ENCODE measurements around the gene IGSF11. TPM values are rescaled to one million over a fixed set of nuclear protein-coding genes. Genes with fewer than 3 reads are reported as not detected.
"Not testable (repeated sequence)": the region's sequence is repeated elsewhere in the genome, so short reads cannot be mapped to it uniquely, and the experiment has no call there.

The IGSF11 gene
- total RNA-seq, 1 donor from 2014 or later: 0.18 TPM

- H3K27me3 Mint-ChIP-seq (ENCODE audit: insufficient read depth): peaks cover 6% of the 10 kb centered on the region
Observed at GRCh38 chr3:118882353-118882947, 152.2 kb downstream of the IGSF11 start.

GRCh38 chr3:118868051-118868450 lies 166.6 kb downstream of the IGSF11 start:
- Mint-ChIP-seq H3K9me3 (peaks cover 19% of the 10 kb centered on the region), H3K4me1 (ENCODE audit: low read depth) (no peaks in the 10 kb centered on the region), H3K27me3 (ENCODE audit: insufficient read depth) (peaks cover 4% of the 10 kb centered on the region), H3K4me3 (no peak overlapping the region), H3K36me3 (ENCODE audit: low read depth) (no peaks in the 10 kb centered on the region), H3K27ac (no peak overlapping the region)
- intact Hi-C loops (cut with micrococcal nuclease): no loop called here
- no peak for DNase-seq (ENCODE audit: low spot score)

More at GRCh38 chr3:118882353-118882947, 152.2 kb downstream of the IGSF11 start:
- H3K9me3 Mint-ChIP-seq: no peaks in the 10 kb centered on the region
- DNase-seq (ENCODE audit: low spot score): peak; percentile 38
- no peak overlapping the region for H3K4me3 Mint-ChIP-seq
- intact Hi-C loops (cut with micrococcal nuclease): loop anchor here (1.0 to 5.0 kb wide), 4 partner anchors 152 to 675 kb away; partner anchors contain the start of genes CD80 and IGSF11
- no peaks in the 10 kb centered on the region for H3K36me3 Mint-ChIP-seq (ENCODE audit: low read depth)
- no peak overlapping the region for H3K27ac Mint-ChIP-seq
- peaks cover 8% of the 10 kb centered on the region for H3K4me1 Mint-ChIP-seq (ENCODE audit: low read depth)

- no peak for DNase-seq (ENCODE audit: low spot score)
- Mint-ChIP-seq H3K4me1 (ENCODE audit: low read depth) (no peaks in the 10 kb centered on the region), H3K27me3 (ENCODE audit: insufficient read depth) (peaks cover 8% of the 10 kb centered on the region), H3K9me3 (no peaks in the 10 kb centered on the region), H3K4me3 (no peak overlapping the region), H3K36me3 (ENCODE audit: low read depth) (no peaks in the 10 kb centered on the region), H3K27ac (no peak overlapping the region)
- intact Hi-C loops (cut with micrococcal nuclease): no loop called here
Observed at GRCh38 chr3:118863731-118864322, 170.8 kb downstream of the IGSF11 start.

- no peaks in the 10 kb centered on the region for H3K36me3 Mint-ChIP-seq (ENCODE audit: low read depth)
- H3K4me1 Mint-ChIP-seq (ENCODE audit: low read depth): no peaks in the 10 kb centered on the region
- no peak overlapping the region for H3K27ac Mint-ChIP-seq
- DNase-seq (ENCODE audit: low spot score): no peak
- no peak overlapping the region for H3K4me3 Mint-ChIP-seq
- peaks cover 8% of the 10 kb centered on the region for H3K9me3 Mint-ChIP-seq
- intact Hi-C loops (cut with micrococcal nuclease): no loop called here
- peaks cover 4% of the 10 kb centered on the region for H3K27me3 Mint-ChIP-seq (ENCODE audit: insufficient read depth)
Observed at GRCh38 chr3:118859950-118860349, 174.7 kb downstream of the IGSF11 start.

GRCh38 chr3:118851466-118852193 lies 183.0 kb downstream of the IGSF11 start:
- intact Hi-C loops (cut with micrococcal nuclease); H3K27me3 Mint-ChIP-seq (ENCODE audit: insufficient read depth); H3K4me3 Mint-ChIP-seq; DNase-seq (ENCODE audit: low spot score); H3K36me3 Mint-ChIP-seq (ENCODE audit: low read depth); H3K4me1 Mint-ChIP-seq (ENCODE audit: low read depth); H3K27ac Mint-ChIP-seq: not testable (repeated sequence)
- peaks cover 18% of the 10 kb centered on the region for H3K9me3 Mint-ChIP-seq

- Mint-ChIP-seq H3K27me3 (ENCODE audit: insufficient read depth) (peaks cover 1% of the 10 kb centered on the region), H3K4me1 (ENCODE audit: low read depth) (peaks cover 9% of the 10 kb centered on the region), H3K4me3 (no peak overlapping the region), H3K9me3 (peaks cover 17% of the 10 kb centered on the region), H3K36me3 (ENCODE audit: low read depth) (no peaks in the 10 kb centered on the region), H3K27ac (no peak overlapping the region)
- intact Hi-C loops (cut with micrococcal nuclease): no loop called here
- no peak for DNase-seq (ENCODE audit: low spot score)
Observed at GRCh38 chr3:118850687-118851086, 184.0 kb downstream of the IGSF11 start.

Other genes starting within 250 kb of the IGSF11 start
- gene TEX55, start 111.3 kb upstream of the IGSF11 start, total RNA-seq: not detected in 2 replicates
- gene UPK1B, start 138.8 kb upstream of the IGSF11 start, total RNA-seq: not detected in 2 replicates
- 14.1 and 18.6 TPM in 2 replicates for gene B4GALT4, start 206.0 kb upstream of the IGSF11 start, total RNA-seq

Measured in activated T-helper 1 cell treated with anti-CD3 and anti-CD28 coated beads, Interleukin-12 subunit alpha, Interleukin-12 subunit beta, Interleukin-2, Interleukin-4 antibody, amounts not matched to agents 30 ng/mL and 10 ng/mL and 1 ng/mL, durations not matched to agents 14 hours and 24 hours and 36 hours (primary cell).